HepG2 (cell line): Measurements from ENCODE around the gene NUDT7. TPM values are rescaled to one million over a fixed set of nuclear protein-coding genes. Genes with fewer than 3 reads are reported as not detected.

Experiments used
- ARHGAP35 ChIP-seq: sonication (generic); formaldehyde crosslinking; IDR thresholded peaks from 2 replicates; pipeline ENCODE4 v1.9.0; 2022; ENCODE audit warnings: mild to moderate bottlenecking, inconsistent platforms, moderate library complexity, missing genetic modification reagents, borderline replicate concordance
- ATF4 ChIP-seq, 2 experiments: fragments of 450-650 bp in 1 of 2; sonication (generic) in 1 of 2; formaldehyde crosslinking; IDR thresholded peaks; 2 replicates each; pipeline versions ENCODE4 v1.5.0 to v1.8.0; 2020 to 2022; ENCODE audit warnings: mild to moderate bottlenecking in 1 of 2, missing genetic modification reagents in 1 of 2
- CREB1 ChIP-seq, 2 experiments: fragments of 450-650 bp in 1 of 2; IDR thresholded peaks; 2 replicates each; pipeline ENCODE4 v1.6.1; 2016 to 2017; ENCODE audit warnings: control low read depth in 1 of 2, mild to moderate bottlenecking in 1 of 2, missing compliant biosample characterization in 1 of 2, missing genetic modification characterization in 1 of 2
- GMEB2 ChIP-seq: IDR thresholded peaks from 2 replicates; pipeline ENCODE4 v1.6.1; 2016; ENCODE audit warnings: missing biosample characterization, missing genetic modification reagents, low read depth
- HNRNPL ChIP-seq: fragments of 200-400 bp; formaldehyde crosslinking; IDR thresholded peaks from 2 replicates; pipeline ENCODE4 v1.6.1; 2017; ENCODE audit warnings: mild to moderate bottlenecking, low read depth, low read length
- KDM3A ChIP-seq: IDR thresholded peaks from 2 replicates; pipeline ENCODE4 v1.6.1; 2018; ENCODE audit warnings: low read depth, missing compliant biosample characterization
- MNT ChIP-seq: fragments of 450-650 bp; IDR thresholded peaks from 2 replicates; pipeline ENCODE4 v1.6.1; 2016
- MYNN ChIP-seq: sonication (generic); formaldehyde crosslinking; IDR thresholded peaks from 2 replicates; pipeline ENCODE4 v1.4.0; 2020; ENCODE audit warnings: mild to moderate bottlenecking, low read depth, missing genetic modification reagents
- SP5 ChIP-seq: IDR thresholded peaks from 2 replicates; pipeline ENCODE4 v1.6.1; 2016; ENCODE audit warnings: low read depth, borderline replicate concordance
- TARDBP ChIP-seq: sonication (generic); formaldehyde crosslinking; IDR thresholded peaks from 2 replicates; pipeline ENCODE4 v1.8.0; 2022; ENCODE audit warnings: mild to moderate bottlenecking, missing genetic modification reagents
- TBX2 ChIP-seq: sonication (generic); formaldehyde crosslinking; IDR thresholded peaks from 2 replicates; pipeline ENCODE4 v1.5.0; 2020; ENCODE audit warnings: missing genetic modification reagents, mild to moderate bottlenecking, borderline replicate concordance
- TBX3 ChIP-seq: fragments of 450-650 bp; IDR thresholded peaks from 2 replicates; pipeline ENCODE4 v1.6.1; 2017; ENCODE audit warnings: antibody characterized with exemption, mild to moderate bottlenecking, inconsistent platforms, borderline replicate concordance
- TFDP2 ChIP-seq: sonication (generic); formaldehyde crosslinking; IDR thresholded peaks from 2 replicates; pipeline ENCODE4 v1.4.0; 2020; ENCODE audit warnings: missing genetic modification reagents
- TOPORS ChIP-seq: sonication (generic); formaldehyde crosslinking; IDR thresholded peaks from 2 replicates; pipeline ENCODE4 v1.8.0; 2023; ENCODE audit warnings: mild to moderate bottlenecking, missing genetic modification reagents
- ZBTB21 ChIP-seq: sonication (generic); formaldehyde crosslinking; IDR thresholded peaks from 2 replicates; pipeline ENCODE4 v1.4.0; 2020; ENCODE audit warnings: missing genetic modification reagents
- ZNF382 ChIP-seq: sonication (generic); formaldehyde crosslinking; IDR thresholded peaks from 2 replicates; pipeline ENCODE4 v1.5.0; 2020; ENCODE audit warnings: missing genetic modification reagents, mild to moderate bottlenecking, borderline replicate concordance
- ZNF567 ChIP-seq: sonication (generic); formaldehyde crosslinking; IDR thresholded peaks from 2 replicates; pipeline ENCODE4 v1.8.1; 2023; ENCODE audit warnings: mild to moderate bottlenecking, missing genetic modification reagents, borderline replicate concordance
- ZNF720 ChIP-seq: sonication (generic); formaldehyde crosslinking; IDR thresholded peaks from 2 replicates; pipeline ENCODE4 v1.4.0; 2020; ENCODE audit warnings: missing genetic modification reagents
- ZXDC ChIP-seq: sonication (generic); formaldehyde crosslinking; IDR thresholded peaks from 2 replicates; pipeline ENCODE4 v1.5.0; 2020; ENCODE audit warnings: mild to moderate bottlenecking, missing genetic modification reagents
- polyA plus RNA-seq, 8 experiments: library from polyadenylated mRNA; depleted of rRNA in 3 of 8; stranded (reverse) in 7 of 8; unstranded in 1 of 8; fragments of >200 nt; fragmentation: Illumina TruSeq in 4 of 8; extraction: Trizol in 4 of 8; gene quantifications; 2 replicates each; pipeline versions ENCODE4 v1.2.1 to v1.2.3, GENCODE V29; 2011 to 2016; ENCODE audit warnings: low read depth in 4 of 8, missing spikeins in 1 of 8, mixed read lengths in 1 of 8; ENCODE audit not compliant: insufficient read depth in 1 of 8
- total RNA-seq, 5 experiments: library from RNA; depleted of rRNA; stranded (reverse); fragments of >200 nt; fragmentation: Illumina TruSeq; extraction: Trizol; gene quantifications; 2 replicates each; pipeline ENCODE4 v1.2.3, GENCODE V29; 2016; ENCODE audit warnings: low read depth in 1 of 5

The NUDT7 gene
- total and polyA plus RNA-seq, 2 of the 13 experiments (the other 11 are each of a cell fraction or from before 2014, with no cell fraction given) = 14.3 to 23.9 TPM

- no peak for TF ChIP-seq GMEB2
- peak; percentile 81; the same call in 1 of the 2 replicates for TF ChIP-seq TARDBP (CRISPR knock-in tag)
- no peak; the same call in 1 of the 2 replicates for TF ChIP-seq TBX3
- TF ChIP-seq TOPORS (CRISPR knock-in tag) = peak; percentile 66; the same call in 1 of the 2 replicates
- TF ChIP-seq TFDP2 (CRISPR knock-in tag) = peak; percentile 65
- 0 out of 2 replicates have a peak, but pooled peaks have one; percentile 21 for TF ChIP-seq CREB1 (IDR thresholded peaks at IDR 0.05)
- TF ChIP-seq CREB1 (CRISPR knock-in tag; IDR thresholded peaks at IDR 0.05) = no peak
- TF ChIP-seq ZNF382 (CRISPR knock-in tag) = no peak
- no peak; the same call in 1 of the 2 replicates for TF ChIP-seq KDM3A (CRISPR knock-in tag)
- TF ChIP-seq ZXDC (CRISPR knock-in tag) = peak; percentile 76; the same call in 1 of the 2 replicates
- no peak for TF ChIP-seq MYNN (CRISPR knock-in tag)
- TF ChIP-seq TBX2 (CRISPR knock-in tag) = peak; percentile 91
- TF ChIP-seq SP5 (CRISPR knock-in tag) = no peak; the same call in 1 of the 2 replicates
- TF ChIP-seq ZNF720 (CRISPR knock-in tag) = no peak
- no peak for TF ChIP-seq ZBTB21 (CRISPR knock-in tag)
- no peak; the same call in 1 of the 2 replicates for TF ChIP-seq MNT
- 0 out of 4 replicates have a peak, but pooled peaks of 1 of the 2 experiments have one; percentile 51 for TF ChIP-seq ATF4 (CRISPR knock-in tag; IDR thresholded peaks at IDR 0.05)
- TF ChIP-seq ARHGAP35 (CRISPR knock-in tag) = 0 out of 2 replicates have a peak, but pooled peaks have one; percentile 47
- TF ChIP-seq ZNF567 = peak; percentile 88; the same call in 1 of the 2 replicates
- TF ChIP-seq HNRNPL = 0 out of 2 replicates have a peak, but pooled peaks have one; percentile 22
Measured at GRCh38 chr16:77722309-77723107, at the start of gene NUDT7 (continued).
